Sigmoid colon (tissue), 7 donors: ENCODE data around the gene ZNF391. TPM values are rescaled to one million over a fixed set of nuclear protein-coding genes. Genes with fewer than 3 reads are reported as not detected.

Experiments used
- DNase-seq: peaks from one replicate; pipeline ENCODE4 v3.0.0-alpha.2; 2019
- H3K27ac ChIP-seq, 4 donors: fragments of 200-600 bp; sonication (generic); one replicate each; pipeline ENCODE4 v1.5.1; 2016 to 2019; ENCODE audit warnings: mild to moderate bottlenecking in 1 of 4
- H3K27me3 ChIP-seq, 3 donors: fragments of 200-600 bp; sonication (generic); one replicate each; pipeline ENCODE4 v1.5.1; 2019; ENCODE audit warnings: mild to moderate bottlenecking in 1 of 3
- H3K36me3 ChIP-seq, 4 donors: fragments of 200-600 bp; sonication (generic); one replicate each; pipeline ENCODE4 v1.5.1; 2016 to 2019
- H3K4me1 ChIP-seq, 4 donors: fragments of 200-600 bp; sonication (generic); one replicate each; pipeline ENCODE4 v1.5.1; 2017 to 2019
- H3K4me3 ChIP-seq, 4 donors: fragments of 200-600 bp; sonication (generic); one replicate each; pipeline ENCODE4 v1.5.1; 2017 to 2019; ENCODE audit warnings: mild to moderate bottlenecking in 2 of 4, moderate library complexity in 1 of 4
- H3K9me3 ChIP-seq, 4 donors: fragments of 200-600 bp in 3 of 4; sonication (generic) in 3 of 4; one replicate each; pipeline versions ENCODE4 v1.5.1 to v1.6.1; 2013 to 2019
- EP300 ChIP-seq, 4 donors: sonication (generic); formaldehyde crosslinking; IDR thresholded peaks; one replicate each; pipeline ENCODE4 v1.6.1; 2017; ENCODE audit warnings: antibody characterized with exemption in 4 of 4
- POLR2A ChIP-seq, 2 donors: fragments of 450-650 bp; IDR thresholded peaks; one replicate each; pipeline ENCODE4 v1.6.1; 2016; ENCODE audit warnings: antibody characterized with exemption in 2 of 2, mild to moderate bottlenecking in 2 of 2, moderate library complexity in 2 of 2
- POLR2AphosphoS5 ChIP-seq, 4 donors: sonication (generic); formaldehyde crosslinking; IDR thresholded peaks; one replicate each; pipeline ENCODE4 v1.6.1; 2017; ENCODE audit warnings: antibody characterized with exemption in 4 of 4
- WGBS, 2 donors: extraction: QIAGEN DNeasy Blood & Tissue Kit; methylation state at CpG; one replicate each; pipeline ENCODE4 v1.1.7; 2013; 5-methylcytosine and 5-hydroxymethylcytosine counted together
- intact Hi-C: fragments of 100-400 bp; cut with DNase I; formaldehyde crosslinking; loops from one replicate; pipeline ENCODE4 v1.15.1; 2023
- polyA plus RNA-seq, 3 donors: library from polyadenylated mRNA; stranded (reverse); fragments of 200-250 nt; gene quantifications; one replicate each; pipeline ENCODE4 v1.2.3, GENCODE V29; 2013
- total RNA-seq, 4 donors: library from RNA; depleted of rRNA; stranded (reverse); fragments of >200 nt; gene quantifications; one replicate each; pipeline ENCODE4 v1.1.0, GENCODE V29; 2016
- TF ChIP-seq, protein P1 (sequence below), 4 experiments: fragments of 450-650 bp in 3 of 4; fragments of 200-600 bp in 1 of 4; IDR thresholded peaks; one replicate each; pipeline ENCODE4 v1.5.1; 2016 to 2019; ENCODE audit warnings: antibody characterized with exemption in 4 of 4, mild to moderate bottlenecking in 3 of 4, moderate library complexity in 2 of 4
- donor health status: healthy with polysubstance abuse.
- donor health status: Bipolar disorder and iron deficiency.
- donor health status: healthy.

ZNF391 gene
- total and polyA plus RNA-seq, 7 donors, result under 0.01 to 14.1 (median 3.5) TPM

DNA sequence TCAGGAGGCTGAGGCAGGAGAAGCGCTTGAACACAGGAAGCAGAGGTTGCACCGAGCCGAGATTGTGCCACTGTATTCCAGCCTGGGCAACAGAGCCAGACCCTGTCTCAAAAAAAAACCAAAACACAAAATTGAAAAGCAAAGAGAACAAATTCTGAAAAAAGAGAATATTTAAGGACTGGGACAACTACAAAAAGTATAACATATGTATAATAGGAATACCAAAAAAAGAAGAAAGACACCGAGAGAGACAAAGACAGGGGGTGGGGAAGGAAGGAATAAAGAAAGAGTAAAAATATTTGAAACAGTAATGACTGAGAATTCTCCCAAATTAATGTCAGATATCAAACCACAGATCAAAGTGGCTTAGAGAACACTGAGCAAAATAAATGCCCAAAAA lies 5.5 kb upstream of the ZNF391 start:
- 71 to 72% methylated on average over 4 of the region's 4 CpGs for WGBS, 2 donors
- H3K27ac ChIP-seq, result no peak overlapping the region
- no peaks in the 10 kb centered on the region for H3K27me3 ChIP-seq
- H3K4me3 ChIP-seq, result no peak overlapping the region
- intact Hi-C loops, result no loop called here
- H3K36me3 ChIP-seq, result no peaks in the 10 kb centered on the region
- H3K4me1 ChIP-seq, result peaks cover 0 to 3% (median 3%) of the 10 kb centered on the region in 4 donors
- no peak for DNase-seq
- TF ChIP-seq POLR2AphosphoS5 (IDR thresholded peaks at IDR 0.05) (no peak), EP300 (IDR thresholded peaks at IDR 0.05) (no peak), POLR2A (IDR thresholded peaks at IDR 0.05) (no peak)
- TF ChIP-seq, protein P1, sequence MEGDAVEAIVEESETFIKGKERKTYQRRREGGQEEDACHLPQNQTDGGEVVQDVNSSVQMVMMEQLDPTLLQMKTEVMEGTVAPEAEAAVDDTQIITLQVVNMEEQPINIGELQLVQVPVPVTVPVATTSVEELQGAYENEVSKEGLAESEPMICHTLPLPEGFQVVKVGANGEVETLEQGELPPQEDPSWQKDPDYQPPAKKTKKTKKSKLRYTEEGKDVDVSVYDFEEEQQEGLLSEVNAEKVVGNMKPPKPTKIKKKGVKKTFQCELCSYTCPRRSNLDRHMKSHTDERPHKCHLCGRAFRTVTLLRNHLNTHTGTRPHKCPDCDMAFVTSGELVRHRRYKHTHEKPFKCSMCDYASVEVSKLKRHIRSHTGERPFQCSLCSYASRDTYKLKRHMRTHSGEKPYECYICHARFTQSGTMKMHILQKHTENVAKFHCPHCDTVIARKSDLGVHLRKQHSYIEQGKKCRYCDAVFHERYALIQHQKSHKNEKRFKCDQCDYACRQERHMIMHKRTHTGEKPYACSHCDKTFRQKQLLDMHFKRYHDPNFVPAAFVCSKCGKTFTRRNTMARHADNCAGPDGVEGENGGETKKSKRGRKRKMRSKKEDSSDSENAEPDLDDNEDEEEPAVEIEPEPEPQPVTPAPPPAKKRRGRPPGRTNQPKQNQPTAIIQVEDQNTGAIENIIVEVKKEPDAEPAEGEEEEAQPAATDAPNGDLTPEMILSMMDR (IDR thresholded peaks at IDR 0.05), result no peak
- peaks cover 0 to 3% (median 1%) of the 10 kb centered on the region in 4 donors for H3K9me3 ChIP-seq

DNA sequence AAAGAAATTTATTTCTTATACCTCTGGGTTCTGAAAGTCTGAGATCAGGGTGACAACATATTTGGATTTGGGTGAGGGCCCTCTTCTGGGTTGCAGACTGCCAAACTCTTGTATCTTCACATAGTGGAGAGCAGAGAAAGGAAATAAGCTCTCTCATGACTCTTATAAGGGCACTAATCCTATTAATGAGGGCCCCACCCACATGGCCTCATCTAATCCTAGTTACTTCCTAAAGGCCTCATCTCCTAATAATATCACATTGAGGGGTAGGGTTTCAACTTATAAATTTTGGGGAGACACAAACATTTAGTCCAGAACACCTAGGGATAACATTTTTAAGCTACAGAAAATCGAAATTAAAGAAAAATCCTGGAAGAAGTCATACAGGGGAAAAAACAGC lies 5.1 kb upstream of the ZNF391 start:
- Histone ChIP-seq H3K36me3 (no peaks in the 10 kb centered on the region), H3K4me3 (no peak overlapping the region), H3K9me3 (peaks cover 0 to 3% (median 1%) of the 10 kb centered on the region in 4 donors), H3K4me1 (peaks cover 0 to 6% (median 6%) of the 10 kb centered on the region in 4 donors), H3K27me3 (no peaks in the 10 kb centered on the region), H3K27ac (no peak overlapping the region)
- TF ChIP-seq POLR2A (IDR thresholded peaks at IDR 0.05) (no peak), EP300 (IDR thresholded peaks at IDR 0.05) (no peak), POLR2AphosphoS5 (IDR thresholded peaks at IDR 0.05) (no peak)
- TF ChIP-seq, protein P1 (IDR thresholded peaks at IDR 0.05), result no peak
- no peak for DNase-seq
- intact Hi-C loops, result no loop called here
- whole genome bisulfite sequencing, 2 donors, result 78 to 79% methylated on average over 1 of the region's 1 CpG

DNA sequence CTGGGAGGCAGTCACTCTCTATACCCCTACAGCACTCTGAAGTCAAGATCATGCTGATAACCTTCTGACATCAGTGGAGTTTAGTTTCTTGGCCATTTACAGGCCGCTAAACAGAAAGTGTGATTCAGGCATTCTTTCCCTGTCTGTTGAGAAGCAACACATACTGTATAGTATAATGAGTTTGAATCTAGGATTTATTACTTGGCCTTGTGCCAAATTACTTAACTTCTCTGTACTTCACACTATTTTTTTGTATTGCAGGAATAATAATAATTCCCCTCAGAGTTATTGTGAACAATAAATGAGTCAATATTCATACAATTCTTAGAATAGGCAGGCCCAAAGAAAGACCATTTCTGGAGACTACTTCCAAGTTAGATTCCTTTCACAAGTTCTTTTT lies 4.1 kb downstream of the ZNF391 start:
- 83 to 86% methylated on average over 1 of the region's 1 CpG for WGBS, 2 donors
- TF ChIP-seq, protein P1 (IDR thresholded peaks at IDR 0.05), result no peak
- TF ChIP-seq POLR2AphosphoS5 (IDR thresholded peaks at IDR 0.05) (no peak), POLR2A (IDR thresholded peaks at IDR 0.05) (no peak), EP300 (IDR thresholded peaks at IDR 0.05) (no peak)
- Histone ChIP-seq H3K27ac (no peak overlapping the region), H3K4me1 (peaks cover 0 to 15% (median 8%) of the 10 kb centered on the region in 4 donors), H3K9me3 (no peaks in the 10 kb centered on the region), H3K36me3 (no peaks in the 10 kb centered on the region), H3K27me3 (no peaks in the 10 kb centered on the region), H3K4me3 (no peak overlapping the region)
- intact Hi-C loops, result no loop called here
- no peak for DNase-seq

DNA sequence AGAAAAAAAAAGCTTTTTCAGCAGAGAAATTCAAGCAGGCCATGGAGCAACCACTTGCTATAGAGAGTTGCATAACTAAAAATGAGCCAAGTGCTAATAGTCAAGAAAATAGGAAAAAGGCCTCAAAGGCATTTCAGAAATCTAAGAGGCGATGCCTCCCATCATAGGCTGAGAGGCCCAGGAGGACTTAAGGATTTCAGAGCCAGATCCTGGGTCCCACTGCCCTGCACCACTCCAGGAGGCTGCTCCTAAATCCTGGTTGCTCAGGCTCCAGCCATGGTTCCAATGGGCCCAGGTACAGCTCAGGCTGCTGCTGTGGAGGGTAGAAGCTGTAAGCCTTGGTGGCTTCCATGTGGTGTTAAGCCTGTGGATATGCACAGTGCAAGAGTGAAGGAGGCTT lies 5.5 kb downstream of the ZNF391 start:
- H3K27me3 ChIP-seq, result no peaks in the 10 kb centered on the region
- H3K4me1 ChIP-seq, result peaks cover 0 to 8% (median 2%) of the 10 kb centered on the region in 4 donors
- TF ChIP-seq POLR2AphosphoS5 (IDR thresholded peaks at IDR 0.05) (no peak), POLR2A (IDR thresholded peaks at IDR 0.05) (no peak), EP300 (IDR thresholded peaks at IDR 0.05) (no peak)
- TF ChIP-seq, protein P1 (IDR thresholded peaks at IDR 0.05), result no peak
- intact Hi-C loops, result no loop called here
- 95 to 97% methylated on average over 1 of the region's 1 CpG for WGBS, 2 donors
- peaks cover 0 to 3% (median 0%) of the 10 kb centered on the region in 4 donors for H3K36me3 ChIP-seq
- no peak for DNase-seq
- no peaks in the 10 kb centered on the region for H3K9me3 ChIP-seq
- H3K27ac ChIP-seq, result no peak overlapping the region
- no peak overlapping the region for H3K4me3 ChIP-seq
